ENCODE measurements around the gene ELMOD1.

GRCh38 chr11:107567739-107568335 is 23.1 kb upstream of the ELMOD1 start:
- TF ChIP-seq CTCF (IDR thresholded peaks at IDR 0.05) (no peak), POLR2AphosphoS5 (IDR thresholded peaks at IDR 0.05) (no peak), POLR2A (IDR thresholded peaks at IDR 0.05) (no peak), EP300 (IDR thresholded peaks at IDR 0.05) (no peak)
